ENCODE data around the gene SPRYD3.
"Not testable (repeated sequence)": the region's sequence is repeated elsewhere in the genome, so short reads cannot be mapped to it uniquely, and the experiment has no call there.

Gene SPRYD3

GRCh38 chr12:53102883-53103807 is 24.0 kb upstream of the SPRYD3 start, which contains the start of gene SOAT2:
SOAT2 (plus strand) TSS chr12:53103486; CDS start chr12:53103578, 92 bp downstream.
- no peak within 1 kb of the TSS for H3K4me3 ChIP-seq (ENCODE audit: low read depth, low read length)

- H3K4me3 ChIP-seq (ENCODE audit: low read depth, low read length): no peak overlapping the region
Measured at GRCh38 chr12:53101931-53102781, 23.0 kb upstream of the SPRYD3 start.

GRCh38 chr12:53101266-53101665 is 22.1 kb upstream of the SPRYD3 start:
- no peak overlapping the region for H3K4me3 ChIP-seq (ENCODE audit: low read depth, low read length)

- H3K4me3 ChIP-seq (ENCODE audit: low read depth, low read length): no peak overlapping the region
Measured at GRCh38 chr12:53100466-53101151, 21.4 kb upstream of the SPRYD3 start.

- H3K4me3 ChIP-seq (ENCODE audit: low read depth, low read length): no peak overlapping the region
Measured at GRCh38 chr12:53099071-53099882, 20.1 kb upstream of the SPRYD3 start.

- peak overlapping the region; percentile 72 for H3K4me3 ChIP-seq (ENCODE audit: low read depth, low read length)
Measured at GRCh38 chr12:53098354-53098981, 19.3 kb upstream of the SPRYD3 start.

GRCh38 chr12:53097564-53098353 is 18.6 kb upstream of the SPRYD3 start, which contains the start of gene IGFBP6:
IGFBP6 (plus strand) TSS chr12:53097667; CDS start chr12:53097718, 51 bp downstream.
- H3K4me3 ChIP-seq (ENCODE audit: low read depth, low read length): peak within 1 kb of the TSS; percentile 72

GRCh38 chr12:53097207-53097563 is 18.0 kb upstream of the SPRYD3 start:
- H3K4me3 ChIP-seq (ENCODE audit: low read depth, low read length): peak overlapping the region; percentile 72

GRCh38 chr12:53096759-53097158 is 17.6 kb upstream of the SPRYD3 start:
- H3K4me3 ChIP-seq (ENCODE audit: low read depth, low read length): peak overlapping the region; percentile 72

- H3K4me3 ChIP-seq (ENCODE audit: low read depth, low read length): peak overlapping the region; percentile 72
Measured at GRCh38 chr12:53096089-53096741, 17.0 kb upstream of the SPRYD3 start.

- H3K4me3 ChIP-seq (ENCODE audit: low read depth, low read length): not testable (repeated sequence)
Measured at GRCh38 chr12:53095596-53095895, 16.4 kb upstream of the SPRYD3 start.

GRCh38 chr12:53094796-53095595 is 15.8 kb upstream of the SPRYD3 start:
- H3K4me3 ChIP-seq (ENCODE audit: low read depth, low read length): not testable (repeated sequence)

GRCh38 chr12:53094394-53094787 is 15.2 kb upstream of the SPRYD3 start:
- no peak overlapping the region for H3K4me3 ChIP-seq (ENCODE audit: low read depth, low read length)

GRCh38 chr12:53093777-53094393 is 14.7 kb upstream of the SPRYD3 start:
- no peak overlapping the region for H3K4me3 ChIP-seq (ENCODE audit: low read depth, low read length)

GRCh38 chr12:53091756-53092155 is 12.6 kb upstream of the SPRYD3 start:
- no peak overlapping the region for H3K4me3 ChIP-seq (ENCODE audit: low read depth, low read length)

GRCh38 chr12:53090554-53090953 is 11.4 kb upstream of the SPRYD3 start:
- no peak overlapping the region for H3K4me3 ChIP-seq (ENCODE audit: low read depth, low read length)

GRCh38 chr12:53090105-53090504 is 10.9 kb upstream of the SPRYD3 start:
- H3K4me3 ChIP-seq (ENCODE audit: low read depth, low read length): no peak overlapping the region
